Osteoblast (primary cell): Measurements from ENCODE around the gene FRA10AC1. TPM values are rescaled to one million over a fixed set of nuclear protein-coding genes. Genes with fewer than 3 reads are reported as not detected.

Source experiments
- DNase-seq: peaks from one replicate; pipeline ENCODE4 v3.0.0; 2011; ENCODE audit warnings: low spot score, mixed read lengths; ENCODE audit not compliant: insufficient read length; ENCODE audit errors: missing footprints
- H2AFZ ChIP-seq: 2 replicates; pipeline ENCODE4 v1.6.0; 2011; ENCODE audit warnings: mild to moderate bottlenecking, low read length
- H3K27ac ChIP-seq: 2 replicates; pipeline ENCODE4 v1.5.1; 2011; ENCODE audit warnings: mild to moderate bottlenecking, low read depth, low read length, moderate library complexity
- H3K27me3 ChIP-seq: 2 replicates; pipeline ENCODE4 v1.6.0; 2012; ENCODE audit warnings: mild to moderate bottlenecking, control low read depth, inconsistent platforms, low read length, moderate library complexity; ENCODE audit not compliant: insufficient read depth
- H3K36me3 ChIP-seq: 2 replicates; pipeline ENCODE4 v1.5.1; 2011; ENCODE audit warnings: mild to moderate bottlenecking, low read length, control low read depth, moderate library complexity; ENCODE audit not compliant: insufficient read depth
- H3K4me1 ChIP-seq: 2 replicates; pipeline ENCODE4 v1.5.1; 2011; ENCODE audit warnings: mild to moderate bottlenecking, low read length, control low read depth, moderate library complexity; ENCODE audit not compliant: insufficient read depth
- H3K4me2 ChIP-seq: 2 replicates; pipeline ENCODE4 v1.6.0; 2011; ENCODE audit warnings: mild to moderate bottlenecking, low read length; ENCODE audit not compliant: insufficient read depth
- H3K4me3 ChIP-seq: fragments of 200-600 bp; sonication (generic); 3 replicates; pipeline ENCODE4 v1.5.1; 2012; ENCODE audit warnings: mild to moderate bottlenecking, low read length, inconsistent platforms; ENCODE audit not compliant: insufficient read depth
- H3K79me2 ChIP-seq: 2 replicates; pipeline ENCODE4 v1.6.0; 2012; ENCODE audit warnings: mild to moderate bottlenecking, low read length, control low read depth, inconsistent platforms; ENCODE audit not compliant: insufficient read depth
- H3K9me3 ChIP-seq: 2 replicates; pipeline ENCODE4 v1.5.1; 2011; ENCODE audit warnings: low read depth, low read length, control low read depth
- H4K20me1 ChIP-seq: 2 replicates; pipeline ENCODE4 v1.6.0; 2012; ENCODE audit warnings: mild to moderate bottlenecking, low read length, control low read depth; ENCODE audit not compliant: insufficient read depth
- total RNA-seq: library from RNA; depleted of rRNA; stranded (reverse); fragments of >200 nt; gene quantifications from 2 replicates; pipeline ENCODE4 v1.2.3, GENCODE V29; 2012
- TF ChIP-seq, protein P1 (sequence below): IDR thresholded peaks from 2 replicates; pipeline ENCODE4 v1.5.1; 2011; ENCODE audit warnings: mild to moderate bottlenecking, low read depth, low read length, moderate library complexity; ENCODE audit errors: extremely low read depth

Gene FRA10AC1
- total RNA-seq, 1 donor: 8.7 TPM

DNA sequence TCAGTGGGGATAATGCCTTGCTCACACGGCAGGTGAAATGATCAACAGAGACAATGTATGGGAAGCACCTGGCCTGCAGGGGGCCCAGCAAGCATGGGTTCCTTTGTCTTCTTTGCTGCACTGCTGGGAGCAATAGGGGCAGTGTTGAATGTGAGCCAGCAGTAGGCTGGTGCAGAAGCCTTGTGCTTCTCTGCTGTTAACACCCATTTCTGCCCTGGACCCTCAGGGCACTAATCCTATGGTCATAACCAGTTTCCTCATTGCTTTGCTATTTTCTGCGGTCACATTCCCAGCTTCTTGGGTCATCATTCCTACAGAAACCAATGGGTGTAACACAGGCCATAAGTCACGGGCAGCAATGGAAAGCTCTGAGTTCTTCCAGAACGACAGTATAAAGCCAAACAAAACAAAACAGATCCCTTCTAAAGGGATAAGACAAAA lies 44.5 kb upstream of the FRA10AC1 start:
- Histone ChIP-seq H3K4me3 (no peak overlapping the region), H3K79me2 (no peaks in the 10 kb centered on the region), H2AFZ (no peak overlapping the region), H3K27me3 (no peaks in the 10 kb centered on the region), H3K9me3 (no peaks in the 10 kb centered on the region), H3K4me2 (peak overlapping the region; percentile 79), H3K36me3 (no peaks in the 10 kb centered on the region), H3K4me1 (peaks cover 25% of the 10 kb centered on the region), H3K27ac (peak overlapping the region; percentile 31), H4K20me1 (no peaks in the 10 kb centered on the region)
- peak; percentile 89 for DNase-seq
- TF ChIP-seq, protein P1, sequence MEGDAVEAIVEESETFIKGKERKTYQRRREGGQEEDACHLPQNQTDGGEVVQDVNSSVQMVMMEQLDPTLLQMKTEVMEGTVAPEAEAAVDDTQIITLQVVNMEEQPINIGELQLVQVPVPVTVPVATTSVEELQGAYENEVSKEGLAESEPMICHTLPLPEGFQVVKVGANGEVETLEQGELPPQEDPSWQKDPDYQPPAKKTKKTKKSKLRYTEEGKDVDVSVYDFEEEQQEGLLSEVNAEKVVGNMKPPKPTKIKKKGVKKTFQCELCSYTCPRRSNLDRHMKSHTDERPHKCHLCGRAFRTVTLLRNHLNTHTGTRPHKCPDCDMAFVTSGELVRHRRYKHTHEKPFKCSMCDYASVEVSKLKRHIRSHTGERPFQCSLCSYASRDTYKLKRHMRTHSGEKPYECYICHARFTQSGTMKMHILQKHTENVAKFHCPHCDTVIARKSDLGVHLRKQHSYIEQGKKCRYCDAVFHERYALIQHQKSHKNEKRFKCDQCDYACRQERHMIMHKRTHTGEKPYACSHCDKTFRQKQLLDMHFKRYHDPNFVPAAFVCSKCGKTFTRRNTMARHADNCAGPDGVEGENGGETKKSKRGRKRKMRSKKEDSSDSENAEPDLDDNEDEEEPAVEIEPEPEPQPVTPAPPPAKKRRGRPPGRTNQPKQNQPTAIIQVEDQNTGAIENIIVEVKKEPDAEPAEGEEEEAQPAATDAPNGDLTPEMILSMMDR: peak; percentile 14

DNA sequence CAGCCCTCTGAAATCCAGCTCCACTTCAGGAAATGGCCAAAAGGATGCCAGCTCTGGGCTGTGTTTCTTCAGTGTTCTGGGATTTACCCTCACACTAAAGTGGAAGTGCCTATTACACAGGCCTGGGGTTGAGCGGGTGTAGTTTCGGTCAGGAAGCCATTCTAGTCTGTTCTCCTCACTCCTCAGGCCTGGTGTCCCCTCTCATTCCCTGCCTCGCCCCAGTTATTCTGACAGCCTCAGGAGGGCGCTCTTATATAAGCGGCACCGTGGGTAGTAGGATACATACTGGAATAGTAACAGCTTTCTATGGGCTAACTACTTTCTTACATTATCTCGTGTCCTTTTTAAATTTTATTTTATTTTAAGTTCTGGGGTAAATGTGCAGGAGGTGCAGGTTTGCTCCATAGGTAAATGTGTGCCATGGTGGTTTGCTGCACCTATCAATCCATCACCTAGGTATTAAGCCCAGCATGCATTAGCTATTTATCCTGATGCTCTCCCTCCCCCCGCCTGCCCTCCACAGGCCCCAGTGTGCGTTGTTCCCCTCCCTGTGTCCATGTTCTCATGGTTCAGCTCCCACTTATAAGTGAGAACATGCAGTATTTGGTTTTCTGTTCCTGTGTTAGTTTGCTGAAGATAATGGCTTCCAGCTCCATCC lies 43.1 kb upstream of the FRA10AC1 start:
- TF ChIP-seq, protein P1: peak; percentile 81

DNA sequence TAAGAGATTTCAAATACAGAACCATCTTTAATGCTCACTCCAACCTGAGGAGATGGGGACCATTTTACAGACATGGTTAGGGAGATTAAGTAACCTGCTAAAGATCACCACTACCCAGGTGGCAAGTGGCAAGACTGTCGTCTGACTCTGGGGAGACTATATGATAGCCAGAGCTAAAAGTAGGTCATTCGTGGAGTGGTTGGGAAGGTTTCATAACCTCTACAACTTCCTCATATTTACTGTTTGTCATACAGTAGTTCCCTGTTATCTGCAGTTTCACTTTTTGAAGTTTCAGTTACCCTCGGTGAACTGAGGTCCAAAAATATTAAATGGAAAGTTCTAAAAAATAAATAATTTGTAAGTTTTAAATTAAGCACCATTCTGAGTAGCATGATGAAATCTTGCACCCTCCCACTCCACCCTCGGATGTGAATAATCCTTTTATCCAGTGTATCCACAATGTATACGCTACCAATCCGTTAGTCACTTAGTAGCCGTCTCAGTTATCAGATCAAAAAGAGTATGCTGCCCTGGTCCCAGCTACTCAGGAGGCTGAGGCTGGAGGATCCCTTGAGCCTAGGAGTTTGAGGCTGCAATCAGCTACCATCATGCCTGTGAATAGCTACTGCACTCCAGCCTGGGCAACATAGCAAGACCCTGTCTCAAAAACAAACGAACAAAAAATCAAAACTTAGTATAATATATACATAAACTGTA lies 40.4 kb upstream of the FRA10AC1 start:
- H3K27ac ChIP-seq: no peak overlapping the region

More for the DNA sequence above, 43.1 kb upstream of the FRA10AC1 start:
- H4K20me1 ChIP-seq: no peaks in the 10 kb centered on the region
- H3K4me2 ChIP-seq: peak overlapping the region; percentile 25
- H3K27me3 ChIP-seq: no peaks in the 10 kb centered on the region
- no peaks in the 10 kb centered on the region for H3K9me3 ChIP-seq
- peak overlapping the region; percentile 85 for H2AFZ ChIP-seq
- H3K79me2 ChIP-seq: no peaks in the 10 kb centered on the region
- no peak for DNase-seq
- H3K4me3 ChIP-seq: no peak overlapping the region
- no peak overlapping the region for H3K27ac ChIP-seq
- peaks cover 25% of the 10 kb centered on the region for H3K4me1 ChIP-seq
- H3K36me3 ChIP-seq: no peaks in the 10 kb centered on the region

More for the DNA sequence above, 40.4 kb upstream of the FRA10AC1 start:
- Histone ChIP-seq H4K20me1 (no peaks in the 10 kb centered on the region), H3K4me3 (no peak overlapping the region), H3K4me1 (peaks cover 13% of the 10 kb centered on the region), H3K9me3 (no peaks in the 10 kb centered on the region), H2AFZ (peak overlapping the region; percentile 26), H3K4me2 (peak overlapping the region; percentile 44), H3K27me3 (peaks cover 5% of the 10 kb centered on the region), H3K36me3 (no peaks in the 10 kb centered on the region), H3K79me2 (no peaks in the 10 kb centered on the region)
- no peak for DNase-seq
- TF ChIP-seq, protein P1: no peak
